CD4-positive, alpha-beta memory T cell (primary cell): ENCODE data around the gene NAPA. TPM values are rescaled to one million over a fixed set of nuclear protein-coding genes. Genes with fewer than 3 reads are reported as not detected.

ENCODE experiments used
- CTCF ChIA-PET: fragments of 350-600 bp; sonication (Branson Sonifier 250); formaldehyde crosslinking; loops from one replicate; lab custom pipeline; 2021; ENCODE audit warnings: inconsistent platforms; ENCODE audit not compliant: partially characterized antibody; lab: Charles Lee
- POLR2A ChIA-PET: fragments of 350-600 bp; sonication (Branson Sonifier 250); formaldehyde crosslinking; loops from one replicate; lab custom pipeline; 2021; ENCODE audit not compliant: partially characterized antibody; lab: Charles Lee
- DNase-seq, 5 donors: peaks; one replicate each; pipeline versions ENCODE4 v3.0.0 to v3.0.0-alpha.2; 2020 to 2022; ENCODE audit warnings: mixed read lengths in 1 of 5
- H3K27ac ChIP-seq: one replicate; pipeline ENCODE4 v1.7.0; 2013; ENCODE audit warnings: low read depth, low read length
- H3K27me3 ChIP-seq: 2 replicates; pipeline ENCODE4 v1.7.0; 2013; ENCODE audit warnings: mild to moderate bottlenecking, low read length, moderate library complexity; ENCODE audit not compliant: insufficient read depth
- H3K36me3 ChIP-seq: 2 replicates; pipeline ENCODE4 v1.7.0; 2013; ENCODE audit warnings: mild to moderate bottlenecking, low read length, moderate library complexity; ENCODE audit not compliant: insufficient read depth
- H3K4me1 ChIP-seq: 2 replicates; pipeline ENCODE4 v1.7.0; 2013; ENCODE audit warnings: mild to moderate bottlenecking, low read length, moderate library complexity; ENCODE audit not compliant: insufficient read depth
- H3K4me3 ChIP-seq, 2 donors: one replicate each; pipeline ENCODE4 v1.7.0; 2013; ENCODE audit warnings: low read length in 2 of 2, mild to moderate bottlenecking in 1 of 2
- H3K9me3 ChIP-seq, 2 donors: one replicate each; pipeline ENCODE4 v1.7.0; 2013; ENCODE audit warnings: low read length in 2 of 2, control low read depth in 1 of 2; ENCODE audit not compliant: control insufficient read depth in 1 of 2
- H3K27ac Mint-ChIP-seq, 7 donors: one replicate each; pipeline ENCODE4 v1.8.0; 2020 to 2021; ENCODE audit warnings: mixed read lengths in 7 of 7, mild to moderate bottlenecking in 6 of 7, inconsistent platforms in 3 of 7, moderate library complexity in 3 of 7
- H3K27me3 Mint-ChIP-seq, 2 donors: one replicate each; pipeline ENCODE4 v1.8.0; 2020 to 2021; ENCODE audit warnings: mixed read lengths in 2 of 2
- H3K36me3 Mint-ChIP-seq, 2 donors: one replicate each; pipeline ENCODE4 v1.8.0; 2020 to 2021; ENCODE audit warnings: mixed read lengths in 2 of 2, inconsistent platforms in 1 of 2, mild to moderate bottlenecking in 1 of 2
- H3K4me1 Mint-ChIP-seq, 4 donors: one replicate each; pipeline ENCODE4 v1.8.0; 2020 to 2021; ENCODE audit warnings: mixed read lengths in 4 of 4, mild to moderate bottlenecking in 1 of 4
- H3K4me3 Mint-ChIP-seq, 8 donors: one replicate each; pipeline ENCODE4 v1.8.0; 2020 to 2021; ENCODE audit warnings: mixed read lengths in 8 of 8, mild to moderate bottlenecking in 7 of 8, moderate library complexity in 6 of 8, inconsistent platforms in 3 of 8
- H3K9me3 Mint-ChIP-seq, 8 donors: one replicate each; pipeline ENCODE4 v1.8.0; 2020 to 2021; ENCODE audit warnings: mixed read lengths in 8 of 8, mild to moderate bottlenecking in 5 of 8, inconsistent platforms in 3 of 8, moderate library complexity in 1 of 8
- intact Hi-C: fragments of 100-400 bp; cut with micrococcal nuclease; formaldehyde crosslinking; loops from one replicate; pipeline ENCODE4 v1.15.1; 2023
- polyA plus RNA-seq, 2 donors: library from polyadenylated mRNA; unstranded; fragments of 300-500 nt; fragmentation: Illumina TruSeq; gene quantifications; one replicate each; pipeline ENCODE4 v1.2.3, GENCODE V29; 2021
- total RNA-seq, 2 experiments: library from RNA; stranded (reverse); gene quantifications; one replicate each; pipeline ENCODE4 v1.2.3, GENCODE V29; 2021

The NAPA gene
- total and polyA plus RNA-seq, 4 experiments from 2014 or later = 84.1 to 129 (median 89.4) TPM

DNA sequence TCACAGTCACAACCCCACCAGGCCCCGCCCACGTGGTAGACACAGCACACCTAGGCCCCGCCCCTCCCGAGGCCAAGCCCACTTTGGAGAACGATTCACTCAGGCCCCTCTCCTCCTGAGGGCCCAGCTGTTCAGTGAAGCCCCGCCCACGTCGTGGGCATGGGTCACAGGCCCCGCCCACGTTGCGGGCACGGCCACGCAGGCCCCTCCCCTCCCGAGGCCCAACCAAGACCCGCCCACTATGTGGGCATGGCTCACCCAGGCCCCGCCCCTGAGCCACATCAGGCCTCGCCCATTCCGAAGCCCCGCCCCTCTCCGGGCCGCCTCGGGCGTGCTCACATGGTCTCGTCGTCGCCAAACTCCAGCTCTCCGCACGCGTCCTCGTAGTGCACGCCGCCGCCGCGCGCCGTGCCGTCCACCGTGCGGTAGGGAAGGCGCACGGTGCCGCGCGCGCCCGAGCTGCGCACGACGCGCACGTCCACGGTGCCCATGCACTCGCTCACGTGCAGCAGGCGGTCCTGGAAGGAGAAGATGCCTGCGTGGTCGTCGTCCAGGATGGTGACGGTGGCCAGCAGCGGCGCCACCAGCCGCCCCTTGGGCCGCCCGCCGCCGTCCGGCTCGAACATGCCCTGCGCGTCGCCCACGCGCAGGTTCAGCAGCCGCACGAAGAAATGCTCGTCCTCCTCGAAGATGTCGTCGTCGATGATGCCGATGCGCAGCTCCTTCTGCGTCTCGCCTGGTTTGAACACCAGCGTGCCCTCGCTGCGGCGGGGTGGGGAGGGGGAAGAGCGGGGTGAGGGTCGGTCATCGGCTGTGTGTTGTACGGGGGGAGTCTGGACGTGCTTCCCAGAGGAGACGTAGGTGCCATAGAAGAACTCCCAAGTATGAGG lies 67.1 kb downstream of the NAPA start:
- H3K36me3 Mint-ChIP-seq = no peaks in the 10 kb centered on the region
- DNase-seq = peak; percentile 50 to 64 (median 52)
- H3K27me3 ChIP-seq = peaks cover 25% of the 10 kb centered on the region
- H3K36me3 ChIP-seq = no peaks in the 10 kb centered on the region
- peaks cover 0 to 7% (median 0%) of the 10 kb centered on the region in 8 donors for H3K9me3 Mint-ChIP-seq
- ChIA-PET POLR2A (interaction anchor here (0.9 kb wide), 1 partner anchor 36 kb away, joined by 3 read pairs; the partner anchor contains the start of gene KPTN), CTCF (interaction anchor here (1.2 kb wide), 1 partner anchor 20 kb away, joined by 4 read pairs; no protein-coding TSS in a partner anchor)
- H3K4me3 ChIP-seq = no peak overlapping the region
- H3K4me1 ChIP-seq = peaks cover 49% of the 10 kb centered on the region
- peak overlapping the region in 7 of 8 donors; percentile 6 to 90 (median 56) for H3K4me3 Mint-ChIP-seq
- intact Hi-C loops = no loop called here
- peak overlapping the region in 3 of 7 donors; percentile 44 to 74 (median 62) for H3K27ac Mint-ChIP-seq
- H3K27ac ChIP-seq = no peak overlapping the region
- H3K4me1 Mint-ChIP-seq = peaks cover 36 to 67% (median 43%) of the 10 kb centered on the region in 4 donors
- H3K9me3 ChIP-seq = no peaks in the 10 kb centered on the region
- H3K27me3 Mint-ChIP-seq = peaks cover 28 to 68% of the 10 kb centered on the region in 2 donors

DNA sequence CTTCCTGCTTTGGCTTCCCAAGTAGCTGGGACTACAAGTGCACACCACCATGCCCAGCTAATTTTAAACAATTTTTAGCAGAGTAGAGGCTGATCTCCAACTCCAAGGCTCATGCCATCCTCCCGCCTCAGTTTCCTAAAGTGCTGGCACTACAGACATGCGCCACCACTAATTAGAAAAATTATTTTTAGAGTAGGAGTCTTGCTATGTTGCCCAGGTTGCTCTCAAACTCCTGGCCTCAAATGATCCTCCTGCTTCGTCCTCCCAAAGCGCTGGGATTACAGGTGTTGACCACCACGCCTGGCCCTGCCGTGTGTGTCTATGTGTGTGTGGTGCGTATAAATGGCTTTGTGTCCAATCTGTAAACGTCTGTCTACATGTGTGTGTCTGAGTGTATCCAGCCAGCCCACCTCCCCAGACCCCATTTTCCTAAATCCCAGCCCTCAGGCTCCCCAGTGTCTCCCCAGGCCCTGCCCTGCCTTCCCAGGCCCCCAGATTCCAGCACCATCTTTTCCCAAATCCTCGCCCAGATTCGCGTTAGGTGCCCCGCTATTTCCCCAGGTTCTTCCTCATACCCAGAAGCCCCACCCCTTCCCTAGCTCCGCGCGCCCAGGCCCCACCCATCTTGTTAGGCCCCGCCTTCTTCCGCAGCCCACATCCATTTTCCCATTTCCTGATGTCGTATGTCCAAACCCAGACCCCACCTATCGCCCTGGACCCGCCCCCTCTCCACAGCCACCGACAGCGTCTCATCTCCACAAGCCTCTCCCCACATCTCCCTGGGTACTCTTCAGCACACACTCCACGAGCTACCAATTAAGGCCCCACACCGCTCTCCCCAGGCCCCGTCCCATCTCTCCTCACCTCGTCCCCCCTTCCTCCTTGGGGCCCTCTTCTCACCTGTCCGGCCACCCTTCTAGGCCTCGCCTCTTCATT lies 68.1 kb downstream of the NAPA start:
- peak in 1 of 5 donors; percentile 48 for DNase-seq
- peaks cover 32 to 71% of the 10 kb centered on the region in 2 donors for H3K27me3 Mint-ChIP-seq
- Histone ChIP-seq H3K4me3 (no peak overlapping the region), H3K36me3 (no peaks in the 10 kb centered on the region), H3K4me1 (peaks cover 49% of the 10 kb centered on the region), H3K27me3 (peaks cover 26% of the 10 kb centered on the region), H3K9me3 (no peaks in the 10 kb centered on the region), H3K27ac (no peak overlapping the region)
- peak overlapping the region in 4 of 7 donors; percentile 24 to 81 (median 55) for H3K27ac Mint-ChIP-seq
- H3K9me3 Mint-ChIP-seq = peaks cover 0 to 7% (median 0%) of the 10 kb centered on the region in 8 donors
- CTCF ChIA-PET = interaction anchor here (1.2 to 1.8 kb wide), 3 partner anchors 10 to 13 kb away, joined by 3 to 8 read pairs (median 4); no protein-coding TSS in a partner anchor
- peak overlapping the region in 7 of 8 donors; percentile 68 to 90 (median 78) for H3K4me3 Mint-ChIP-seq
- H3K4me1 Mint-ChIP-seq = peaks cover 36 to 67% (median 43%) of the 10 kb centered on the region in 4 donors
- intact Hi-C loops = no loop called here
- POLR2A ChIA-PET = no interaction called here
- H3K36me3 Mint-ChIP-seq = no peaks in the 10 kb centered on the region

DNA sequence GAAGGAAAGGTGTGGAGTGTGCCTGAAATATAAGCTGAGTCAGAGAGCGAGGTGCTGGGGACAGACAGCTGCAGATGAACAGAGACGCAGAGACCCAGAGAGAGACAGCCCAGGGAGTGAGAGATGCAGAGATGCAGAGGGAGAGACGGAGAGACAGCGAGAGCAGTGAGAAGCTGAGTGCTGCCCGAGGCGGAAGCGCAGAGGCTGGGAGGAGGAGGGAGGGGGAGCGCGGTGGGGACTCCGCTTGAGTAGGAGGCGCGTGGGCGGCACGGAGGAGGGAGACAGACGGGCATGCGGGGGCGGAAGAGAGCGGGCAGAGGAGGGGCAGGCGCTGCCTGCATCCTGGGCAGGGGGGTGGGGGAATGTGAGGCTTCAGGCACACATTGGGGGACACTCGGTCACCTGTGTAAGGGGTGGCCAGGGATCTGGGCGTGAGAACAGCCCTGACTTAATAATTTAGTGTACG lies 68.9 kb downstream of the NAPA start:
- Mint-ChIP-seq H3K27ac (peak overlapping the region in 3 of 7 donors; percentile 20 to 88 (median 81)), H3K36me3 (no peaks in the 10 kb centered on the region), H3K4me3 (peak overlapping the region; percentile 59 to 90 (median 78)), H3K4me1 (peaks cover 33 to 67% (median 43%) of the 10 kb centered on the region in 4 donors), H3K9me3 (peaks cover 0 to 7% (median 0%) of the 10 kb centered on the region in 8 donors), H3K27me3 (peaks cover 37 to 74% of the 10 kb centered on the region in 2 donors)
- Histone ChIP-seq H3K36me3 (no peaks in the 10 kb centered on the region), H3K27me3 (peaks cover 29% of the 10 kb centered on the region), H3K9me3 (no peaks in the 10 kb centered on the region), H3K4me3 (peak overlapping the region in 1 of 2 donors; percentile 28), H3K27ac (no peak overlapping the region), H3K4me1 (peaks cover 49% of the 10 kb centered on the region)
- POLR2A ChIA-PET = no interaction called here
- intact Hi-C loops = no loop called here
- CTCF ChIA-PET = interaction anchor here (1.2 to 1.8 kb wide), 3 partner anchors 9 to 13 kb away, joined by 3 to 8 read pairs (median 4); no protein-coding TSS in a partner anchor
- DNase-seq = peak; percentile 60 to 82 (median 68)

DNA sequence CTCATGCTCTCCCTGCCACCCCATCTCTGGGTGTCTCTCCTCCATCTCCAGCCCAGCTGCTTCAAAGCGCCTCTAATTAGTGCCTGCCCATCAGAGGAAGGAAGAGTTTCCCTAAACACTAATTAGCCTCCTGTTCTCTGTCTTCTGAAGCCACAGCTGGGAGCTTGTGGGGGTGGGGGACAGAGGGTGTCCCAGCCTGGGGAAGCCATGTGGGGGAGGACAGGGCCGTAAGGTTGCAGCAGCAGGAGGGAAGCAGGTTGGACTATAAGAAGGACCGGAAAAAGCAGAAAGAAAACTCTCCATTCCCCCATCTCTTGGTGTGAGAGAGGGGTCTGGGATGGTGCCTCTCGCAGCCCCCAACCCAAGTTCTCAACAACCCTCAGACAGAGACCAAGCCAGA lies 69.3 kb downstream of the NAPA start:
- Mint-ChIP-seq H3K4me3 (peak overlapping the region; percentile 70 to 90 (median 79)), H3K27me3 (peaks cover 40 to 74% of the 10 kb centered on the region in 2 donors), H3K36me3 (no peaks in the 10 kb centered on the region), H3K9me3 (peaks cover 0 to 7% (median 0%) of the 10 kb centered on the region in 8 donors), H3K4me1 (peaks cover 33 to 67% (median 43%) of the 10 kb centered on the region in 4 donors), H3K27ac (peak overlapping the region in 4 of 7 donors; percentile 44 to 81 (median 78))
- Histone ChIP-seq H3K36me3 (no peaks in the 10 kb centered on the region), H3K27ac (no peak overlapping the region), H3K4me3 (peak overlapping the region in 1 of 2 donors; percentile 28), H3K9me3 (no peaks in the 10 kb centered on the region), H3K27me3 (peaks cover 31% of the 10 kb centered on the region), H3K4me1 (peaks cover 49% of the 10 kb centered on the region)
- intact Hi-C loops = no loop called here
- CTCF ChIA-PET = interaction anchor here (1.2 to 1.8 kb wide), 3 partner anchors 9 to 12 kb away, joined by 3 to 8 read pairs (median 4); no protein-coding TSS in a partner anchor
- POLR2A ChIA-PET = interaction anchor here (0.7 kb wide), 1 partner anchor 262 kb away, joined by 3 read pairs; no protein-coding TSS in a partner anchor
- DNase-seq = no peak

DNA sequence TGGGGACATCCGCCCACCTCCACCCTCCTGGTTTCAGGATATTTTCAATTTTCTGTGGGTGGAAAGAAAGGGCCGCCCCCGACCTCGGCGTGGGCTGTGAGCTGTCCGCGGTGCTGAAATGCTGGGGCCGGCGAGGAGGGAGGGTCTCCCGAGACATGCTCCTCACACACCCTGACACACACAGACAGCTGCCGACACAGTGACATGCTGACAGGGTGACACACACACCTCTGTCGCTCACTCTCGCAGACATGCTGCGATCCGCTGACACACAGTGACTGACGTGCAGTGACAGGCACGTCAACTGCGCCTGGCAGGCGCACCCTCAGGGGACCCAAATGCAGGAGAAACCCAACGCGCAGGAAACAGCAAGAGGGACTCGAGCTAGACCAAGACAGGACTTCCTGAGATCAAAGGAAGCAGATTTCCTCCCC lies 70.5 kb downstream of the NAPA start:
- intact Hi-C loops = no loop called here
- Histone ChIP-seq H3K4me1 (peaks cover 49% of the 10 kb centered on the region), H3K4me3 (no peak overlapping the region), H3K27me3 (peaks cover 31% of the 10 kb centered on the region), H3K27ac (no peak overlapping the region), H3K36me3 (no peaks in the 10 kb centered on the region), H3K9me3 (no peaks in the 10 kb centered on the region)
- H3K27me3 Mint-ChIP-seq = peaks cover 44 to 72% of the 10 kb centered on the region in 2 donors
- H3K9me3 Mint-ChIP-seq = peaks cover 0 to 7% (median 0%) of the 10 kb centered on the region in 8 donors
- peak overlapping the region; percentile 46 to 90 (median 68) for H3K4me3 Mint-ChIP-seq
- DNase-seq = peak; percentile 41 to 57 (median 47)
- H3K27ac Mint-ChIP-seq = peak overlapping the region in 4 of 7 donors; percentile 49 to 88 (median 59)
- no peaks in the 10 kb centered on the region for H3K36me3 Mint-ChIP-seq
- ChIA-PET CTCF (no interaction called here), POLR2A (no interaction called here)
- H3K4me1 Mint-ChIP-seq = peaks cover 33 to 60% (median 43%) of the 10 kb centered on the region in 4 donors

DNA sequence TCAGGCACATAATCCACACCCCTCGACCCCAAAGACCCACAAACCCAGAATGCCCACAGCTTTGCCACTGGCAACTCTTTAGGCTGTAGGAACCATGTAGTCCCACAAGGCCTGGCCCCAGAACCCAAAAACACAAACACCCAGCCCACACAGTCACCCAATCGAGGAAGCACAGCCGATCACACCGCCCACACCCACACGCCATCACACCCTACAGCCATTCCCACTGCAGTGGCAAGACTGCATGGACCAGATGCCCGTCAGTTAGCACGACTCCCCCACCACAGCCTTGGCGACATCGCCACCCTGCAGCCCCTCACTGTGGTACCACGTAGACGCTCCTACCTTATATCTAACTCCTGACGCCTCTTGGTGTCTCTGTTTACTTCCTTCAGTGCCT lies 71.5 kb downstream of the NAPA start:
- no peak for DNase-seq
- Histone ChIP-seq H3K27ac (no peak overlapping the region), H3K27me3 (peaks cover 31% of the 10 kb centered on the region), H3K36me3 (no peaks in the 10 kb centered on the region), H3K4me1 (peaks cover 49% of the 10 kb centered on the region), H3K9me3 (no peaks in the 10 kb centered on the region), H3K4me3 (no peak overlapping the region)
- H3K9me3 Mint-ChIP-seq = peaks cover 0 to 7% (median 0%) of the 10 kb centered on the region in 8 donors
- H3K27me3 Mint-ChIP-seq = peaks cover 44 to 68% of the 10 kb centered on the region in 2 donors
- intact Hi-C loops = no loop called here
- ChIA-PET CTCF (interaction anchor here (1.8 kb wide), 1 partner anchor 9 kb away, joined by 6 read pairs; no protein-coding TSS in a partner anchor), POLR2A (no interaction called here)
- peaks cover 33 to 52% (median 43%) of the 10 kb centered on the region in 4 donors for H3K4me1 Mint-ChIP-seq
- peak overlapping the region in 1 of 7 donors; percentile 65 for H3K27ac Mint-ChIP-seq
- H3K4me3 Mint-ChIP-seq = peak overlapping the region in 2 of 8 donors; percentile 37 to 67
- H3K36me3 Mint-ChIP-seq = no peaks in the 10 kb centered on the region
